Measurements from ENCODE around the gene KRTAP5-6. TPM values are rescaled to one million over a fixed set of nuclear protein-coding genes. Genes with fewer than 3 reads are reported as not detected.

KRTAP5-6 gene
- total RNA-seq, 1 donor from 2014 or later = not detected

DNA sequence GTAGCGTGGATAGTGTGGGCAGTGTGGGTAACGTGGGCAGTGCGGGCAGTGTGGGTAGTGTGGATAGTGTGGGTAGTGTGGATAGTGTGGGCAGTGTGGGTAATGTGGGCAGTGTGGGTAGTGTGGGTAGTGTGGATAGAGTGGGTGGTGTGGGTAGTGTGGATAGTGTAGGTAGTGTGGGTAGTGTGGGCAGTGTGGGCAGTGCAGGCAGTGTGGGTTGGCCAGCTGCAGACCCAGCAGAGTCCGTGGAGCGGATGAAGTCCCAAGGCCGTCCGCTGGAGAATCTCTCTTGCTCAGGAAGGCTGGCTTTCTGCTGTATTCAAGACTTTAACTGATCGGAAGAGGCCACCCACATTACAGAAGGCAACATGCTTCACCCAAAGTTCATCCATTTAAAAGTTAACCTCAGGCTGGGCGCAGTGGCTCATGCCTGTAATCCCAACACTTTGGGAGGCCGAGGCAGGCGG lies 26.1 kb upstream of the KRTAP5-6 start:
- Mint-ChIP-seq H3K4me3 (ENCODE audit: unreplicated experiment) (no peak overlapping the region), H3K4me1 (ENCODE audit: low read depth) (peaks cover 4% of the 10 kb centered on the region), H3K36me3 (ENCODE audit: low read depth) (no peaks in the 10 kb centered on the region), H3K27me3 (ENCODE audit: low read depth) (peaks cover 65% of the 10 kb centered on the region), H3K9me3 (ENCODE audit: low read depth) (no peaks in the 10 kb centered on the region), H3K27ac (ENCODE audit: unreplicated experiment) (no peak overlapping the region)
- DNase-seq (ENCODE audit: low spot score) = peak; percentile 33
- TF ChIP-seq, protein P1, sequence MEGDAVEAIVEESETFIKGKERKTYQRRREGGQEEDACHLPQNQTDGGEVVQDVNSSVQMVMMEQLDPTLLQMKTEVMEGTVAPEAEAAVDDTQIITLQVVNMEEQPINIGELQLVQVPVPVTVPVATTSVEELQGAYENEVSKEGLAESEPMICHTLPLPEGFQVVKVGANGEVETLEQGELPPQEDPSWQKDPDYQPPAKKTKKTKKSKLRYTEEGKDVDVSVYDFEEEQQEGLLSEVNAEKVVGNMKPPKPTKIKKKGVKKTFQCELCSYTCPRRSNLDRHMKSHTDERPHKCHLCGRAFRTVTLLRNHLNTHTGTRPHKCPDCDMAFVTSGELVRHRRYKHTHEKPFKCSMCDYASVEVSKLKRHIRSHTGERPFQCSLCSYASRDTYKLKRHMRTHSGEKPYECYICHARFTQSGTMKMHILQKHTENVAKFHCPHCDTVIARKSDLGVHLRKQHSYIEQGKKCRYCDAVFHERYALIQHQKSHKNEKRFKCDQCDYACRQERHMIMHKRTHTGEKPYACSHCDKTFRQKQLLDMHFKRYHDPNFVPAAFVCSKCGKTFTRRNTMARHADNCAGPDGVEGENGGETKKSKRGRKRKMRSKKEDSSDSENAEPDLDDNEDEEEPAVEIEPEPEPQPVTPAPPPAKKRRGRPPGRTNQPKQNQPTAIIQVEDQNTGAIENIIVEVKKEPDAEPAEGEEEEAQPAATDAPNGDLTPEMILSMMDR (IDR thresholded peaks at IDR 0.05) = no peak

DNA sequence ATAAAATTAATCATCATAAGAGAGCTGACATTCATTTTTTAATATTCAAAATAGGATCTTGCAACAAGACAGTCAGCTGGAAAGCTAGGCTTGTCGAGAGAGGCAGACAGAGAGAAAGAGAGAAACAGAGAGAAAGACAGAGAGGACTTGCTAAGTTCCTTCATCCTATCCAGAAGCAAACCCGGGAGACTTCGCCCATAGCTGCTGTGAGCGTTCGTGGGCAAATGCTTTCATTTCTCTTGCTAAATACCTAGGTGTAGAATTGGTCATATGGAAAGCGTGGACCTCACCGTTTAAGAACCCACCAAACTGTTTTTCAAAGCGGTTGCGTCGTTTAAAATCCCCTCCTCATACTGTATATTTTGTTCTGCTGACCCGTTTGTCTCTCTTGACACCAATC lies 25.3 kb upstream of the KRTAP5-6 start:
- Mint-ChIP-seq H3K4me1 (ENCODE audit: low read depth) (peaks cover 4% of the 10 kb centered on the region), H3K27ac (ENCODE audit: unreplicated experiment) (no peak overlapping the region), H3K36me3 (ENCODE audit: low read depth) (no peaks in the 10 kb centered on the region), H3K27me3 (ENCODE audit: low read depth) (peaks cover 70% of the 10 kb centered on the region), H3K4me3 (ENCODE audit: unreplicated experiment) (no peak overlapping the region), H3K9me3 (ENCODE audit: low read depth) (no peaks in the 10 kb centered on the region)
- TF ChIP-seq, protein P1 (IDR thresholded peaks at IDR 0.05) = no peak
- no peak for DNase-seq (ENCODE audit: low spot score)

DNA sequence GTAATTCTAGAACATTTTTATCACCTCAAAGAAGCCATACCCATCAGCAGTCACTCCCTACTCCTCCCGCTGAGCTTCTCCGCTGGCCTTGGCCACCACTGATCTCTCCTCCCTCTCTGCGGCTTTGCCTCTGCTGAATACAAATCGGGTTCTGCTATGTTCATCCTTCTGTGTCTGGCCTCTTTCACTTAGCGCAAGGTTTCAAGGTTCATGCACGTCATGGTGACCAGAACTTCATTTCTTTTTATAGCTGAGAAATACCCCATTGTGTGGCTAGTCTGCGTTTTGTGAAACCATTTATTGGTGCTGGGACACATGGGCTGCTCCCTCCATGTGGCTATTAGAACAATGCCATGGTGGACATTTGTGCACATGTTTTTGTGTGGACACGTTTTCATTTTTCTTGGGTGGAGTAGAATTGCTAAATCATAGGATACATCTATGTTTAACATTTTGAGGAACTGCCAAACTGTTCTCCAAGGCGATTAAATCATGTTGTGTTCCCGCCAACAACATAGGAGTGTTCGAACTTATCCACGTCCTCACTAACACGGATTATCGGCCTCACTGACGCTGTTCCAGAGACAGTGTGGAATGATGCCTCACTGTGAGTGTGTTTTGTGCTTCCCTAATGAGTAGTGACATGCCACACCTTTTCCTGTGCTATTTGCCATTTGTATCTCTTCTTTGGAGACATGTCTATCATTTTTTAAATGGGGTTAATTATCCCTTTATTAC lies 24.2 kb upstream of the KRTAP5-6 start:
- no peaks in the 10 kb centered on the region for H3K36me3 Mint-ChIP-seq (ENCODE audit: low read depth)
- H3K4me3 Mint-ChIP-seq (ENCODE audit: unreplicated experiment) = no peak overlapping the region
- TF ChIP-seq, protein P1 (IDR thresholded peaks at IDR 0.05) = no peak
- DNase-seq (ENCODE audit: low spot score) = no peak
- H3K9me3 Mint-ChIP-seq (ENCODE audit: low read depth) = no peaks in the 10 kb centered on the region
- H3K27ac Mint-ChIP-seq (ENCODE audit: unreplicated experiment) = no peak overlapping the region
- H3K27me3 Mint-ChIP-seq (ENCODE audit: low read depth) = peaks cover 71% of the 10 kb centered on the region
- peaks cover 3% of the 10 kb centered on the region for H3K4me1 Mint-ChIP-seq (ENCODE audit: low read depth)

DNA sequence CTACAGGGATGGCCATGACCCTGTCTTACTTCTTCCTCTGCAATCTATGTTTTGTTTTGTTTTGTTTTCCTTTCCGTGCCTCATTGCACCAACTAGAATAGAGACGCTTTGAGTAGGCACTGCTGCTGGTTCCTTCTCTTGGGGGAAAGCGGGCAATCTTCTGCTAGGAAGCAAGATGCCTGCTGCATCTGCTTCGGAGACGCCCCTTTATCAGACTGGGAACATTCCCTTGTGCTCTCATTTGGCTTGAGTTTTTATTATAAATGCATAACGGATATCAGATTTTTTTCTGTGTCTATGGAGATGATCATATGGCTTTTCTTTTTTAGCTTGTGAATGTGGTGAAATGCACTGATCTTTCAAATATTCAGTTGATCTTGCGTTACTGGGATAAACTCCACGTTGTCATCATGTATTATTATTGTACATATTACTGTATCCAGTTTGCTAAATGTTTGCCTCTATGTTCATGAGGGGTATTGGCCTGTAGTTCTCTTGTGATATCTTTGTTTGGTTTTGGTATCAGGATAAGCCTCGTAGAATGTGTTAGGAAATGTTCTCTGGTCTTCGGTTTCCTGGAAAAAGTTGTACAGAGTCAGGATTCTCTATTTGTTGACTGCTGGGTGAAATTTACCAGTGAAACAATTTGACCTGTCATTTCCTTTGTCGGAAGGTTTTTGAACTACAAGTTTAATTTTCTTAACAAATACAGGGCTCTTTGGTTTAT lies 23.4 kb upstream of the KRTAP5-6 start:
- TF ChIP-seq, protein P1 (IDR thresholded peaks at IDR 0.05) = no peak
- no peak overlapping the region for H3K4me3 Mint-ChIP-seq (ENCODE audit: unreplicated experiment)
- no peaks in the 10 kb centered on the region for H3K9me3 Mint-ChIP-seq (ENCODE audit: low read depth)
- H3K27me3 Mint-ChIP-seq (ENCODE audit: low read depth) = peaks cover 63% of the 10 kb centered on the region
- H3K27ac Mint-ChIP-seq (ENCODE audit: unreplicated experiment) = no peak overlapping the region
- DNase-seq (ENCODE audit: low spot score) = no peak
- H3K36me3 Mint-ChIP-seq (ENCODE audit: low read depth) = no peaks in the 10 kb centered on the region
- H3K4me1 Mint-ChIP-seq (ENCODE audit: low read depth) = no peaks in the 10 kb centered on the region

Measured in chondrocyte (in vitro differentiated cells).